Effector memory CD8-positive, alpha-beta T cell (primary cell): Measurements from ENCODE around the gene TUBA1C.
A peak's percentile ranks its signal among the peaks of the same experiment; 100 is the strongest.
"Not testable (repeated sequence)": the region's sequence is repeated elsewhere in the genome, so short reads cannot be mapped to it uniquely, and the experiment has no call there.

Source experiments
- ATAC-seq: fragments of 150-1000 bp; cut with Tn5 transposase; replicated peaks from 2 replicates; pipeline ENCODE4 v1.10.0; 2021; ENCODE audit warnings: mild to moderate bottlenecking, moderate library complexity
- DNase-seq, 3 experiments: peaks; one replicate each; pipeline ENCODE4 v3.0.0; 2021
- H3K27ac Mint-ChIP-seq, 2 donors: one replicate each; pipeline ENCODE4 v1.8.0; 2022; ENCODE audit warnings: mild to moderate bottlenecking in 2 of 2, mixed read lengths in 2 of 2, moderate library complexity in 2 of 2
- H3K27me3 Mint-ChIP-seq, 2 donors: one replicate each; pipeline ENCODE4 v1.8.0; 2022; ENCODE audit warnings: mixed read lengths in 2 of 2
- H3K36me3 Mint-ChIP-seq: one replicate; pipeline ENCODE4 v1.8.0; 2022; ENCODE audit warnings: mild to moderate bottlenecking, moderate library complexity, mixed read lengths; ENCODE audit not compliant: insufficient read depth
- H3K4me1 Mint-ChIP-seq, 2 donors: one replicate each; pipeline ENCODE4 v1.8.0; 2022; ENCODE audit warnings: low read depth in 2 of 2, mixed read lengths in 2 of 2
- H3K4me3 Mint-ChIP-seq, 2 donors: one replicate each; pipeline ENCODE4 v1.8.0; 2022; ENCODE audit warnings: mild to moderate bottlenecking in 2 of 2, mixed read lengths in 2 of 2, moderate library complexity in 2 of 2
- H3K9me3 Mint-ChIP-seq, 2 donors: one replicate each; pipeline ENCODE4 v1.8.0; 2022; ENCODE audit warnings: mixed read lengths in 2 of 2

TUBA1C gene

DNA sequence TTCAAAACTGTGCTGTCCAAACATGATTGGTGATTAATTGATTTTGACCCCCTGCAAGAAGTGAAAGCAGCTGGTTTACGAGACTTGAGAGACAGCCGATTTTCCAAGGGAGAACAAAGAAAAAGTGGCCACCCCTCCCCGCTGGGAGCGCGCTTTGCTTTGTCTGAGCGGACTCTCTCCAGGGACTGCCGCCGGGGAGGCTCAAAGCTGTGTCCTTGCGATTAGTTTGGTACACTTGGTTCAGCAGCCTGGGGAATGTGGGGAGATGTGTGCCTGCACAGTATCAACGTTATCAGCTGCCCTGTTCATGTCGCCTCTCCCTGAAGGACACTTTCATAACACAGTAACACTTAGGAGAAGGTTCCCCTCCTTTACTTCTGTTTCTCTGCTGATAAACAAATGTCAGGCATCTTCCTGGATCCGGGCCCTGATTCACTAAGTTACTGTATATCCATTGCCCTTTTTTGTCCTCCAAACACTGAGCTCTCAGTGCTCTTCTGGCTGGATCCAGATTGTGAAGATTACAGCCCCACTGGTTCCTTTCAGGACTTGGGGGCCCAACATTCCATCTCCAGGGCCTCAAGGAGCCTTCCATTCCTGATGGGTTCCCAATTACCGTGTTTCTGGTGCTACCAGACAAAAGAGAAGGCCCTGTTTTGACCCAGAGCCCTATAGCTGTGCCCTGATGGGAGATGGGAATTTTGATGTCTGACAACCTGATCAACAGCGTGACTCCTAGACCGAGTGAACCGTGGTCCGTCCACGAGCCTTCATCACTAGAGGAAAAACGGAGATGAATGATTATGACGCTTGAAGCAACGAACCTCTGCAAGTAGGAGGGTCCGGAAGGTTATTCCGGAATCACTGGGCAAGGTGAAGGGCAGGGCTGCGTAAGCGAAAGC, 31.7 kb upstream of the TUBA1C start:
- DNase-seq (no peak), ATAC-seq (no peak)
- Mint-ChIP-seq H3K27ac (peak overlapping the region in 1 of 2 donors; percentile 87), H3K27me3 (no peaks in the 10 kb centered on the region), H3K4me1 (peaks cover 3 to 4% of the 10 kb centered on the region in 2 donors), H3K4me3 (peak overlapping the region; percentile 45 to 58), H3K9me3 (no peaks in the 10 kb centered on the region), H3K36me3 (peaks cover 12% of the 10 kb centered on the region)

DNA sequence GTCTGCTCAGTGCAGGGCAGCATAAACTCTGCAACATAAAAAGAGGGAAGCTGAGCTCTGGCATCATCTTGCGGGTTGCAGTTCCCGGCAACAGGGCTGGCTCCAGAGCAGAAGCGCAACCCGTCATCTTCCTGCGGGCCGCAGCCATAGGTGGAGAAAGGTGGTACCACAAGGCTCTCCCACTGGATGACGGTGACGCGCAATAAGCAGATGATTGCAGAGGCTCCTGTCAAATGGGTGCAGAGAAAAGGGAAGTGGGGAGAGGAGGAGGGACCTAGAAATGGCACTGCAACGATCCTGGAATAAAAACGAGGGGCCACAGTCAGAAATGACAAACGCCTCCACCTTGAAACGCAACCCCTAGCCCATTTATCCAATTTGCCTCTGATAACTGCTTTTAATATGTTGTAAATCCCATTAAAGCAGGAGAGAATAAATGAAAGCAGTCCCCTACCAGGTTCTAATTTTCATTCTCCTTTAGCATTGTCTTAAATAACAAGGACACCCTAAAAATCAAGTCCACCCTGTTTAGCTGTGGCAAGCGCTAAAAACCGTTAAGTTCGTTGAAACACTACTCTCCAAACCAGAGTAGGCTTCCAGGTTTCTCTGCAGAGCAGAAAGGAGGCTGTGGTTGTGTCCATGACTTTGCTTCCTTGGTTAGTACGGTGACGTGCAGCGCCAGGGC, 30.9 kb upstream of the TUBA1C start:
- Mint-ChIP-seq H3K36me3 (peaks cover 12% of the 10 kb centered on the region), H3K27ac (peak overlapping the region; percentile 87 to 93), H3K27me3 (no peaks in the 10 kb centered on the region), H3K4me3 (peak overlapping the region; percentile 58 to 85), H3K9me3 (no peaks in the 10 kb centered on the region), H3K4me1 (peaks cover 3 to 4% of the 10 kb centered on the region in 2 donors)
- no peak for ATAC-seq
- no peak for DNase-seq

DNA sequence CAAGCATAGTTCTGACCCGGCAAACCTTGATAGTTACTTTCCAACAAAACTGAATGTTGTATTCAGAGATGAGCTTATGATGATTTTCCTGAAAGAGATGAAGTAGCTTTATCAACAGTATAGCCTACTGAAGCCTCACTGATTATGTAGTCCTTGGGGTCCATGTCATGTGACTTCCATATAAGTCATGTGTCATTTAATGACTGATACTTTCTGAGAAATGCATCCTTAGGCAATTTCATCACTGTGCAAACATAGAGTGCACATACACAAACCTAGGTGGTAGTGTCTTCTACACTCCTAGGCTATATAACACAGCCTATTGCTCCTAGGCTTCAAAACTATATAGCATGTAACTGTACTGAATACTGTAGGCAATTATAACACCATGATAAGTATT, 28.5 kb upstream of the TUBA1C start:
- no peak for ATAC-seq
- Mint-ChIP-seq H3K9me3 (no peaks in the 10 kb centered on the region), H3K27ac (no peak overlapping the region), H3K36me3 (peaks cover 12% of the 10 kb centered on the region), H3K4me3 (no peak overlapping the region), H3K4me1 (peaks cover 3 to 4% of the 10 kb centered on the region in 2 donors), H3K27me3 (peaks cover 0 to 5% of the 10 kb centered on the region in 2 donors)
- no peak for DNase-seq

DNA sequence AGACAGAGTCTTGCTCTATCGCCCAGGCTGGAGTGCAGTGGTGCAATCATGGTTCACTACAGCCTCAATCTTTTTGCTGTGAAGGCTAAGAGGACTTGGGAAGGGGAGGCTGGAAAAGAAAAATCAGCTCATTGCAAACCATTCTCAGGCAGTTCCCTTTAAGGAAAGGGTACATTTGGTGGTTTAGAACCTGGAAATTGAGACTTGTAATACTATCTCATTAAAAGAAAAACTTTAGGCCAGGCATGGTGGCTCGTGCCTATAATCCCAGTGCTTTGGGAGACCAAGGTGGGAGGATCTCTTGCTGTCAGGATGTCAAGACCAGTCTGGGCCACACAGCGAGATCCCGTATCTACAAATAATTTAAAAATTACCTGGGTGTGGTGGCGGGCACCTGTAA, 21.3 kb upstream of the TUBA1C start:
- peaks cover 0 to 5% of the 10 kb centered on the region in 2 donors for H3K27me3 Mint-ChIP-seq
- H3K36me3 Mint-ChIP-seq: no peaks in the 10 kb centered on the region
- H3K4me1 Mint-ChIP-seq: no peaks in the 10 kb centered on the region
- DNase-seq: no peak
- H3K9me3 Mint-ChIP-seq: no peaks in the 10 kb centered on the region
- no peak overlapping the region for H3K4me3 Mint-ChIP-seq
- no peak for ATAC-seq
- no peak overlapping the region for H3K27ac Mint-ChIP-seq

DNA sequence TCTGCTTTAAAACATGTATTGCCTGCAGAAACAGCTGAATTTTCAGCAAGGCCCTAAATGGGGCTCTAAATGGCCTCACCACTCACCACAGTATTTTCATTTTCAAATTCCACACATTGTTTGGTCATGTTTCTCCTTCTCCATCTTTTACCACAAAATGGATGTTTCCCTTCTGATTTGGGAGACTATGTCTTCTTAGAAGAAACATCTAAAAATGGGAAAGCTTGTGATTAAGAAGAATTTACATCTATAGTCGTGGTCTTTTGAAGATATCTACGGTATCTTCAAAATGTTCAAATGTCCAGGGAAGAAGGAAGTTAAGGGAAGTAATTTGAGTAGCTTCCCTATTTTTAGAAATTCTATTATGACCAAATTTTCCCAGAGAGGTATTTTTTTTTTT, 20.7 kb upstream of the TUBA1C start:
- Mint-ChIP-seq H3K36me3 (no peaks in the 10 kb centered on the region), H3K4me1 (no peaks in the 10 kb centered on the region), H3K27me3 (peaks cover 0 to 5% of the 10 kb centered on the region in 2 donors), H3K9me3 (no peaks in the 10 kb centered on the region), H3K27ac (no peak overlapping the region), H3K4me3 (no peak overlapping the region)
- ATAC-seq (no peak), DNase-seq (no peak)

DNA sequence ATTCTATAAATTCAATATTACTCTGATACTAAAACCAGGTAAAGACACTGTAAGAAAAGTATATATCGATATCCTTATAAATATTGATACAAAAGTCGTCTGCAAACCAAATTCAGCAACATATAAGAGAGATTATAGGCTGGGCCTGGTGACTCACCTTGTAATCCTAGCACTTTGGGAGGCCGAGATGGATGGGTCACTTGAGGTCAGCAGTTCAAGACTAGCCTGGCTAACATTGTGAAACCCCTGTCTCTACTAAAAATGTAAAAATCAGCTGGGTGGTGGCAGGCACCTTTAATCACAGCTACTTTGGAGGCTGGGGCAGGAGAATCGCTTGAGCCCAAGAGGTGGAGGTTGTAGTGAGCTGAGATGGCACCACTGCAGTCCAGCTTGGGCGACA, 13.5 kb upstream of the TUBA1C start:
- Mint-ChIP-seq H3K27me3 (no peaks in the 10 kb centered on the region), H3K9me3 (no peaks in the 10 kb centered on the region), H3K4me3 (no peak overlapping the region), H3K36me3 (no peaks in the 10 kb centered on the region), H3K27ac (no peak overlapping the region), H3K4me1 (no peaks in the 10 kb centered on the region)
- ATAC-seq (no peak), DNase-seq (no peak)

DNA sequence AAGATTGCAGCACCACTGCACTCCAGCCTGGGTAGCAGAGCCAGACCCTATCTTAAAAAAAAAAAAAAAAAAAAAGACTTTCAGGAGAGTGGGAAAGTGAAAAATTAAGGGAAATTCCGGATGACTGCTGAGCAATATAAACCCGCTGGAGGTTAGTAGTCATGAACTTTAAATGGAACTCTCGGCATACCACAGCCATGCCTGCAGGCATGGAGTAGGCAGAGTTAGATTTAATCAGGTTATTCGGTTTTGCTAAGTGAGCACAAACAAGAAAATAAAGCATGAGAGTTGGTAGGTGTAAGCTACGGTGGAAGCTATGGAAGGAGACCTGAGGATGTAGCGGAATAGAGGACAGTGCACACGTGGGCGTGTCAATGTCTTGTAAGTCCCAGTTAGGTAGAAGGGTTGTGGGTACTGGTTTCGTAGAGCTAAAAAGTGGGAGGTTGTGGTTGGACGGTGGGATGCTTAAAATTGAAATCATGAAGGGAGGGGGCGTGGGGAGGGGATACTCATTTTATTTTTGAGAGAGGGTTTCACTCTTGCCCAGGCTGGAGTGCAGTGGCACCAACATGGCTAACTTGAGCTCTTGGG, 11.8 kb upstream of the TUBA1C start:
- no peaks in the 10 kb centered on the region for H3K4me1 Mint-ChIP-seq
- ATAC-seq: no peak
- no peak overlapping the region for H3K4me3 Mint-ChIP-seq

DNA sequence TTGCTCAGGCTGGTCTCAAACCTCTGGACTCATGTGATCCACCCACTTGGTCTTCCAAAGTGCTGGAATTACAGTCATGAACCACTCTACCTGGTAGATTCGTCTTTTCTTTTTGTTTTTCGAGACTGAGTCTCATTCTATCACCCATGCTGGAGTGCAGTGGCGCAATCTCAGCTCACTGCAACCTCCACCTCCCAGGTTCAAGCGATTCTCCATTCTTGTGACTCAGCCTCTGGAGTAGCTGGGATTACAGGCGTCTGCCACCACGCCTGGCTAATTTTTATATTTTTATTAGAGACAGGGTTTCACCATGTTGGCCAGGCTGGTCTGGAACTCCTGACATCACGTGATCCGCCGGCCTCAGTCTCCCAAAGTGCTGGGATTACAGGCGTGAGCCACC, 9.4 kb upstream of the TUBA1C start:
- H3K36me3 Mint-ChIP-seq, DNase-seq, H3K27ac Mint-ChIP-seq, H3K4me1 Mint-ChIP-seq, H3K9me3 Mint-ChIP-seq, H3K4me3 Mint-ChIP-seq, H3K27me3 Mint-ChIP-seq, ATAC-seq: not testable (repeated sequence)

More for the DNA sequence above, 11.8 kb upstream of the TUBA1C start:
- Mint-ChIP-seq H3K27ac (no peak overlapping the region), H3K36me3 (peaks cover 3% of the 10 kb centered on the region), H3K9me3 (no peaks in the 10 kb centered on the region), H3K27me3 (no peaks in the 10 kb centered on the region)
- DNase-seq: no peak

DNA sequence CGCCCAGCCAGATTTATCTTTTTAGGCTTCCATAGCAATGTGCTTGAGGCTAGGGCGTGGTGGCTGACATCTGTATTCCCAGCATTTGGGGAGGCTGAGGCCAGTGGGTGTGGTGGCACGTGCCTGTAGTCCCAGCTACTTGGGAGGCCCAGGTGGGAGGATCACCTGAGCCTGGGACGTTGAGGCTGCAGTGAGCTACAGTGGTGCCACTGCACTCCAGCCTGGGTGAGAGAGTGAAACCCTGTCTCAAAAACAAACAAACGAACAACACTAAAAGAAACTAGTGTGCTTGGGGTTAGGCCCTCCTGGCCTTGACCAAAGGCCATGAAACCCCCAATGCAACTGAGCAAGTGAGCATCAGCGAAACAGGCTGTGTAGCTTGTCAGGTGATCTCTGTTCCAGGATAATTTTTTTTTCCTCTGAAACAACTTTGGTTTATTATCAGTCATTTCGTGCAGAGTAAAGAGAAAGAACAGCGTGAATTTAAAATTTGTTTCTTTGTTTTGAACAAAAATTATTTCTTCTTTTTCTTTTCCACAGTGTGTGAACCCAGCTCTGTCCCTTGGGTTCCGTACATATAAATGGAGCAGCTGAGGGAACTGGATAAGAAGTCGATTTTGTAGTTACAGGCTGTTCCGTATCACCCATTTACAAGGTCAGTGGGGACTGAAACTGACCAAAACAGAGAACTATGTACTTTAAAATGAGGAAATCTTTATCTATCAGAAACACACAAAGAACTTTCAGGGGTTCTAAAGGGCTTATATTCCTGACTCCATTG, 8.8 kb upstream of the TUBA1C start:
- Mint-ChIP-seq H3K36me3 (peaks cover 3% of the 10 kb centered on the region), H3K9me3 (no peaks in the 10 kb centered on the region), H3K27ac (no peak overlapping the region), H3K27me3 (no peaks in the 10 kb centered on the region), H3K4me1 (no peaks in the 10 kb centered on the region), H3K4me3 (no peak overlapping the region)
- ATAC-seq (no peak), DNase-seq (no peak)

DNA sequence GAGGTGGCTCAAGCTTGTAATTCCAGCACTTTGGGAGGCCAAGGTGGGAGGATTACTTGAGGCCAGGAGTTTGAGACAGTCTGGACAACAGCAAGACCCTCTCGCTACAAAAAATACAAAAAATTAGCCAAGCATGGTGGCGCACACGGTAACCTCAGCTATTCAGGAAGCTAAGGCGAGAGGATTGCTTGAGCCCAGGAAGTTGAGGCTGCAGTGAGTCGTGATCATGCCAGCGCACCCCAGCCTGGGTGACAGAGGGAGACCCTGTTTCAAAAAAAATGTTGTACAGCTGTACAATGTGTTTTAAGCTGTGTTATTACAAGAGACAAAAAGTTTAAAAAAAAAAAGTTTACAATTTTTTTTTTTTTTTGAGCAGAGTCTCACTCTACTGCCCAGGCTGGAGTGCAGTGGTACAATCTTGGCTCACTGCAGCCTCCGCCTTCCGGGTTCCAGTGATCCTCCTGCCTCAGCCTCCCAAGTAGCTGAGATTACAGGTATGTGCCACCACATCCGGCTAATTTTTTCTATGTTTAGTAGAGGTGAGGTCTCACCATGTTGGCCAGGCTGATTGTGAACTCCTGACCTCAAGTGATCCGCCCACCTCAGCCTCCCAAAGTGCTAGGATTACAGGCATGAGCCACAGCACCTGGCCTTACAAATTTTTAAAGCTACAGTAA, 7.2 kb upstream of the TUBA1C start:
- not testable (repeated sequence) for H3K9me3 Mint-ChIP-seq, H3K4me1 Mint-ChIP-seq, H3K4me3 Mint-ChIP-seq, H3K27me3 Mint-ChIP-seq, H3K36me3 Mint-ChIP-seq, DNase-seq, H3K27ac Mint-ChIP-seq, ATAC-seq

DNA sequence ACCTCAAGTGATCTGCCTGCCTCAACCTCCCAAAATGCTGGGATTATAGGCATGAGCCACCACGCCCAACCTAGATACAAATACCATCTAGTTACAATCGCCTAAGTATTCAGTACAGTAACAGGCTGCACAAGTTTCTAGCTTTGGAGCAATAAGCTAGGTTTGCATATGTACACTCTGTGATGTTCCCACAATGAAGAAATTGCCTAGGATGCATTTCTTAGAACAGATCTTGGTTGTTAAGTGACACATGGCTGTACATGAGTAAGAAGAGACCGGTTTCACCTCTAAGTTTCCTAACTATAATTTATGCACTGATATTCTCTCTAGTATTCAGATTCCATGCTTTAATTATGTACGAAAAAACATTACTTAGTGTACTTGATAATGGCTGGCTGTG, 5.4 kb upstream of the TUBA1C start:
- DNase-seq (no peak), ATAC-seq (no peak)
- Mint-ChIP-seq H3K36me3 (peaks cover 8% of the 10 kb centered on the region), H3K4me1 (peaks cover 4% of the 10 kb centered on the region in 2 donors), H3K27ac (no peak overlapping the region), H3K9me3 (no peaks in the 10 kb centered on the region), H3K27me3 (no peaks in the 10 kb centered on the region), H3K4me3 (no peak overlapping the region)

DNA sequence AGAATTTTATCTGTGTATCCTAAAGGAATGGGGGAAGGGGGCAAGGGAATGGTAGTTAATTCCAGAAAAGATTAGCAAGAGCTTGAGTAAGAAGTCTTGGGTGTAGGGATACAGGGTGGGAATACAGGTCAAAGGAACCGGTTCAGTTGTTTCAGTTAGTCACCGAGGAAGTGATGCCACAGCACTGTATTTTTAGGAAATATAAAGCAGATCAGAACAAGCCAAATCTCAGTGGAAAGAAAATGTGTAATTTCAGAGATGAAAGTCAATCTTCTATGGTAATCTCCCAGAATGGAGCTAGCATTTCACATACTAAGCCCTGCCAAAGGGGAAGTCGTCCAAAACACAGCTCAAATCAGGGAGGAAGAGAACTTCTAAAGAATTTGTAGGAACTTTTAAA, 4.7 kb upstream of the TUBA1C start:
- Mint-ChIP-seq H3K27me3 (no peaks in the 10 kb centered on the region), H3K4me3 (no peak overlapping the region), H3K9me3 (no peaks in the 10 kb centered on the region), H3K27ac (no peak overlapping the region), H3K4me1 (peaks cover 4% of the 10 kb centered on the region in 2 donors), H3K36me3 (peaks cover 12% of the 10 kb centered on the region)
- no peak for ATAC-seq
- DNase-seq: no peak
